HCT116 (cell line): Measurements from ENCODE around the gene RPL10A. TPM values are rescaled to one million over a fixed set of nuclear protein-coding genes. Genes with fewer than 3 reads are reported as not detected.

ENCODE experiments used
- ATAC-seq: fragments of 200-7000 bp; cut with Tn5 transposase; 2 replicates; pipeline ENCODE4 v1.9.1; 2020; ENCODE audit warnings: mild to moderate bottlenecking, moderate library complexity
- BruUV-seq: library from RNA; stranded (reverse); fragments of 400-500 nt; replicated peaks from 2 replicates; lab custom pipeline; 2021; lab: Mats Ljungman, UMichigan
- CTCF ChIA-PET: fragments of 300-600 bp; sonication (Branson Sonifier 250); formaldehyde crosslinking; loops from one replicate; lab custom pipeline; 2021; ENCODE audit warnings: antibody characterized with exemption; lab: Charles Lee
- POLR2A ChIA-PET: fragments of 300-600, 350-600 bp; sonication (Branson Sonifier 250); formaldehyde crosslinking; loops from one replicate; lab custom pipeline; 2021; ENCODE audit warnings: antibody characterized with exemption; lab: Charles Lee
- RAD21 ChIA-PET, 2 experiments: fragments of 300-600 bp; sonication (Branson Sonifier 250); formaldehyde crosslinking; loops; one replicate each; lab custom pipeline; 2023; ENCODE audit warnings: low total read pairs in 2 of 2; ENCODE audit not compliant: uncharacterized antibody in 2 of 2, unreplicated experiment in 2 of 2, low non-redundant PET in 1 of 2; lab: Charles Lee
- DNase-seq: peaks from one replicate; pipeline ENCODE4 v3.0.0-alpha.2; 2010; ENCODE audit warnings: low read depth, low spot score
- H2AFZ ChIP-seq: fragments of 200-600 bp; shearing (Covaris generic), sonication (generic); 2 replicates; pipeline ENCODE4 v1.6.1; 2017; ENCODE audit warnings: low read depth, mixed run types, mixed read lengths, antibody characterized with exemption, low read length; ENCODE audit not compliant: poor library complexity, severe bottlenecking
- H3K27ac ChIP-seq: 2 replicates; pipeline ENCODE4 v1.5.1; 2012; ENCODE audit warnings: low read depth, low read length
- H3K27me3 ChIP-seq: fragments of 200-600 bp; sonication (generic); 2 replicates; pipeline ENCODE4 v1.6.1; 2016; ENCODE audit warnings: mixed run types, low read length, mixed read lengths; ENCODE audit not compliant: insufficient read depth
- H3K36me3 ChIP-seq, 2 experiments: fragments of 200-500 bp in 1 of 2; fragments of 200-600 bp in 1 of 2; sonication (Bioruptor generic) in 1 of 2; sonication (generic) in 1 of 2; 2 replicates each; pipeline versions ENCODE4 v1.5.1 to v1.6.1; 2014 to 2016; ENCODE audit warnings: low read length in 2 of 2, inconsistent platforms in 1 of 2, mixed read lengths in 1 of 2, mixed run types in 1 of 2; ENCODE audit not compliant: insufficient read depth in 2 of 2, control insufficient read depth in 1 of 2
- H3K4me1 ChIP-seq, 2 experiments: fragments of 200-600 bp in 1 of 2; sonication (generic) in 1 of 2; 2 replicates each; pipeline versions ENCODE4 v1.5.1 to v1.6.1; 2012 to 2017; ENCODE audit warnings: low read length in 2 of 2, inconsistent platforms in 1 of 2, mild to moderate bottlenecking in 1 of 2, mixed read lengths in 1 of 2, mixed run types in 1 of 2, moderate library complexity in 1 of 2; ENCODE audit not compliant: insufficient read depth in 2 of 2, control insufficient read depth in 1 of 2
- H3K4me2 ChIP-seq: fragments of 200-600 bp; sonication (generic); 2 replicates; pipeline ENCODE4 v1.6.1; 2017; ENCODE audit warnings: mixed run types, low read length, mixed read lengths
- H3K4me3 ChIP-seq, 2 experiments: fragments of 200-600 bp in 1 of 2; sonication (generic) in 1 of 2; replicated peaks in 1 of 2; 2 replicates each; pipeline ENCODE4 v1.5.1; 2011 to 2016; ENCODE audit warnings: low read length in 2 of 2, control low read depth in 1 of 2, low read depth in 1 of 2, mild to moderate bottlenecking in 1 of 2, mixed read lengths in 1 of 2, mixed run types in 1 of 2
- H3K79me2 ChIP-seq: fragments of 200-600 bp; sonication (generic); 2 replicates; pipeline ENCODE4 v1.6.1; 2017; ENCODE audit warnings: mild to moderate bottlenecking, mixed run types, low read length, moderate library complexity, mixed read lengths; ENCODE audit not compliant: insufficient read depth
- H3K9ac ChIP-seq: fragments of 200-600 bp; sonication (generic); 2 replicates; pipeline ENCODE4 v1.6.1; 2016; ENCODE audit warnings: low read length, mixed read lengths
- H3K9me2 ChIP-seq: fragments of 200-600 bp; sonication (generic), shearing (Covaris generic); 2 replicates; pipeline ENCODE4 v1.6.1; 2017; ENCODE audit warnings: mixed run types, mild to moderate bottlenecking, moderate library complexity; ENCODE audit not compliant: insufficient read depth
- H3K9me3 ChIP-seq, 2 experiments: fragments of 200-500 bp in 1 of 2; fragments of 200-600 bp in 1 of 2; sonication (Bioruptor generic) in 1 of 2; sonication (generic) in 1 of 2; 2 replicates each; pipeline ENCODE4 v1.6.1; 2014 to 2017; ENCODE audit warnings: low read length in 2 of 2, mixed read lengths in 2 of 2, inconsistent platforms in 1 of 2, low read depth in 1 of 2, mild to moderate bottlenecking in 1 of 2, mixed run types in 1 of 2, moderate library complexity in 1 of 2; ENCODE audit not compliant: control insufficient read depth in 1 of 2, insufficient read depth in 1 of 2
- H4K20me1 ChIP-seq: fragments of 200-600 bp; sonication (generic), shearing (Covaris generic); 2 replicates; pipeline ENCODE4 v1.6.1; 2017; ENCODE audit warnings: mixed run types, mild to moderate bottlenecking, moderate library complexity; ENCODE audit not compliant: insufficient read depth
- EGR1 ChIP-seq: IDR thresholded peaks from 2 replicates; pipeline ENCODE4 v1.6.1; 2012; ENCODE audit warnings: low read depth
- ELF1 ChIP-seq: IDR thresholded peaks from 2 replicates; pipeline ENCODE4 v1.6.1; 2012; ENCODE audit warnings: low read depth, borderline replicate concordance
- EZH2 ChIP-seq: fragments of 200-600 bp; sonication (generic); IDR thresholded peaks from 2 replicates; pipeline ENCODE4 v1.6.1; 2017; ENCODE audit warnings: antibody characterized with exemption, mixed run types
- EZH2phosphoT487 ChIP-seq: fragments of 200-600 bp; IDR thresholded peaks from 2 replicates; pipeline ENCODE4 v1.6.1; 2018; ENCODE audit warnings: antibody characterized with exemption, borderline replicate concordance
- JUND ChIP-seq: IDR thresholded peaks from 2 replicates; pipeline ENCODE4 v1.6.1; 2012
- POLR2A ChIP-seq: IDR thresholded peaks from 2 replicates; pipeline ENCODE4 v1.7.0; 2011; ENCODE audit warnings: borderline replicate concordance; ENCODE audit not compliant: insufficient read depth, insufficient read length; ENCODE audit errors: extremely low read depth
- POLR2AphosphoS5 ChIP-seq: IDR thresholded peaks from 2 replicates; pipeline ENCODE4 v1.6.1; 2011; ENCODE audit warnings: mild to moderate bottlenecking, low read depth, low read length, moderate library complexity
- RAD21 ChIP-seq: IDR thresholded peaks from 2 replicates; pipeline ENCODE4 v1.6.1; 2012; ENCODE audit warnings: low read depth, mild to moderate bottlenecking
- SP1 ChIP-seq: IDR thresholded peaks from 2 replicates; pipeline ENCODE4 v1.6.1; 2012; ENCODE audit warnings: low read depth
- SRF ChIP-seq: IDR thresholded peaks from 2 replicates; pipeline ENCODE4 v1.6.1; 2012; ENCODE audit warnings: low read depth
- TCF7L2 ChIP-seq: IDR thresholded peaks from 2 replicates; pipeline ENCODE4 v1.7.0; 2011; ENCODE audit warnings: borderline replicate concordance, inconsistent platforms; ENCODE audit not compliant: insufficient read depth, insufficient read length; ENCODE audit errors: extremely low read depth
- YY1 ChIP-seq: IDR thresholded peaks from 2 replicates; pipeline ENCODE4 v1.6.1; 2011; ENCODE audit warnings: low read length, low read depth, moderate library complexity, mild to moderate bottlenecking; ENCODE audit not compliant: insufficient replicate concordance; ENCODE audit errors: extremely low read depth
- ZFX ChIP-seq: fragments of 450-650 bp; IDR thresholded peaks from 2 replicates; pipeline ENCODE4 v1.6.1; 2017
- ZNF274 ChIP-seq: fragments of 200-500 bp; sonication (Bioruptor generic); IDR thresholded peaks from 2 replicates; pipeline ENCODE4 v1.6.1; 2014; ENCODE audit warnings: mild to moderate bottlenecking, low read depth, low read length, inconsistent platforms
- intact Hi-C: fragments of 100-400 bp; cut with micrococcal nuclease; formaldehyde crosslinking; loops from 2 replicates; pipeline ENCODE4 v1.10.0; 2022
- total RNA-seq: library from RNA; stranded (reverse); gene quantifications from one replicate; pipeline ENCODE4 v1.2.1, GENCODE V29; 2021; ENCODE audit not compliant: unreplicated experiment
- TF ChIP-seq, protein P1 (sequence below): IDR thresholded peaks from 2 replicates; pipeline ENCODE4 v1.6.1; 2012; ENCODE audit warnings: low read depth
- TF ChIP-seq, protein P2 (sequence below): IDR thresholded peaks from 2 replicates; pipeline ENCODE4 v1.6.1; 2012
- TF ChIP-seq, protein P3 (sequence below): IDR thresholded peaks from 2 replicates; pipeline ENCODE4 v1.6.1; 2012

RPL10A gene
- total RNA-seq, 1 experiment from 2014 or later = 1,981 TPM

DNA sequence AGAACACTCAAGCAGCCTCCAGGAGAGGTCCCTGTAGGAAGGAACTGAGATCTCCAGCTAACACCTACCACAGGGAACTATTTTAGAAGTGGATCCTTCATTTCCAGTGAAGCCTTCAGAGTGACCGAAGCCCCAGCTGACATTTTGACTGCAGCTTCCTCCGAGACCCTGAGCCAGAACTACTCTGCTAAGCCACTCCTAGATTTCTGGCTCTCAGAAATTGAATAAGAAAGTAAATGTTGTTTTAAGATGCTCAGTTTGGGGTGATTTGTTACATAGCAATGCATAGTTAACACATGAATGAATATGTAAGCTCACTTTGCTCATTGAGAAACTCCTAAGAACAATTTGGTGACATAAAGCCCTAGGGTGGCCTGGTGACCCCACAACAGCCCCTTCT, 39.0 kb downstream of the RPL10A start (continued):
- no peak for TF ChIP-seq EGR1
- no peak for TF ChIP-seq POLR2A

DNA sequence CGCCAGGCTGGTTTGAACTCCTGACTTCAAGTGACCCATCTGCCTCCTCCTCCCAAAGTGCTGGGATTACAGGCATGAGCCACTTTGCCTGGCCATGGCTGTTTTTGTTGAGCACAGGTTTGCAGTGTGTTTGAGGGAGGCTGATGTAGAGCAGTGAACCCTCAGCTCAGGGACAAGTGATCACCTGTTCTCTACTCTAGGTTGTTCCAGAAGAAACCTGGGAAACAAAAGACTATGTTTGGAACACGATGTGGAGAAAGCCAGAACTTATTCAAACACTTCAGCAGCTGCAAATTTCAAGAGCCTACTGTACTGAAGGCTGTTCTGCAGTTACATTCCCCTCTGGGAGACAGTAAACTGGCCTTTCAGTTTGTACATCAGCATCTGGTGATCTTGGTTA, 39.8 kb downstream of the RPL10A start:
- Histone ChIP-seq H3K9ac (no peak overlapping the region), H3K9me3 (no peaks in the 10 kb centered on the region), H3K4me2 (no peak overlapping the region), H3K36me3 (no peaks in the 10 kb centered on the region), H4K20me1 (no peaks in the 10 kb centered on the region), H3K4me3 (no peak overlapping the region), H3K27ac (no peak overlapping the region), H3K4me1 (no peaks in the 10 kb centered on the region), H3K9me2 (no peaks in the 10 kb centered on the region), H3K79me2 (no peaks in the 10 kb centered on the region), H2AFZ (no peak overlapping the region), H3K27me3 (no peaks in the 10 kb centered on the region)
- RAD21 ChIA-PET = no interaction called here
- POLR2A ChIA-PET = no interaction called here
- TF ChIP-seq, protein P1, sequence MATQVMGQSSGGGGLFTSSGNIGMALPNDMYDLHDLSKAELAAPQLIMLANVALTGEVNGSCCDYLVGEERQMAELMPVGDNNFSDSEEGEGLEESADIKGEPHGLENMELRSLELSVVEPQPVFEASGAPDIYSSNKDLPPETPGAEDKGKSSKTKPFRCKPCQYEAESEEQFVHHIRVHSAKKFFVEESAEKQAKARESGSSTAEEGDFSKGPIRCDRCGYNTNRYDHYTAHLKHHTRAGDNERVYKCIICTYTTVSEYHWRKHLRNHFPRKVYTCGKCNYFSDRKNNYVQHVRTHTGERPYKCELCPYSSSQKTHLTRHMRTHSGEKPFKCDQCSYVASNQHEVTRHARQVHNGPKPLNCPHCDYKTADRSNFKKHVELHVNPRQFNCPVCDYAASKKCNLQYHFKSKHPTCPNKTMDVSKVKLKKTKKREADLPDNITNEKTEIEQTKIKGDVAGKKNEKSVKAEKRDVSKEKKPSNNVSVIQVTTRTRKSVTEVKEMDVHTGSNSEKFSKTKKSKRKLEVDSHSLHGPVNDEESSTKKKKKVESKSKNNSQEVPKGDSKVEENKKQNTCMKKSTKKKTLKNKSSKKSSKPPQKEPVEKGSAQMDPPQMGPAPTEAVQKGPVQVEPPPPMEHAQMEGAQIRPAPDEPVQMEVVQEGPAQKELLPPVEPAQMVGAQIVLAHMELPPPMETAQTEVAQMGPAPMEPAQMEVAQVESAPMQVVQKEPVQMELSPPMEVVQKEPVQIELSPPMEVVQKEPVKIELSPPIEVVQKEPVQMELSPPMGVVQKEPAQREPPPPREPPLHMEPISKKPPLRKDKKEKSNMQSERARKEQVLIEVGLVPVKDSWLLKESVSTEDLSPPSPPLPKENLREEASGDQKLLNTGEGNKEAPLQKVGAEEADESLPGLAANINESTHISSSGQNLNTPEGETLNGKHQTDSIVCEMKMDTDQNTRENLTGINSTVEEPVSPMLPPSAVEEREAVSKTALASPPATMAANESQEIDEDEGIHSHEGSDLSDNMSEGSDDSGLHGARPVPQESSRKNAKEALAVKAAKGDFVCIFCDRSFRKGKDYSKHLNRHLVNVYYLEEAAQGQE = no peak
- TF ChIP-seq EZH2 = no peak
- intact Hi-C loops = no loop called here
- CTCF ChIA-PET = no interaction called here
- no TSS peak for BruUV-seq
- DNase-seq = no peak
- no peak for ATAC-seq

DNA sequence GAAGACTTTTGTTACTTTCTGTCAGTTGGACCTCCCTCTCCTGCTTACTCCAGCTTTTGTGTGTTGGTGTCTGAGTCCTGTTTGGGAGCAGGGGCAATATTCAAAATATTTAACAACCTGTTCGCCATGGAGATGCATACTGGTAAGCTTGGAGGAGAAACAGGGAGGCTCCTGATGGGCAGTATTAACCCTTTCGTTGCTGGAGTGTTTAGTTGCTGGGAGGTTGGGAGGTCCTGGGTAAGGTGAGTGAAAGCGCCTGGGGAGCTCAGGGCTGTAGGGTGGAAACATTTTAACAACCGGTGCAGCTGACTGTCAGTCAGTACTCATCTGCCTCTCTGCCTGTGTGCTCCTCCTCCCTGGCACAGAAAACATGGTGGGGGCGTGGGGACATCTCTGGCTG, 40.3 kb downstream of the RPL10A start:
- ATAC-seq = no peak

More for the DNA sequence above, 40.3 kb downstream of the RPL10A start:
- Histone ChIP-seq H3K9me2 (no peaks in the 10 kb centered on the region), H3K36me3 (no peaks in the 10 kb centered on the region), H3K79me2 (no peaks in the 10 kb centered on the region), H3K9me3 (no peaks in the 10 kb centered on the region), H3K27me3 (no peaks in the 10 kb centered on the region), H2AFZ (no peak overlapping the region), H3K9ac (no peak overlapping the region), H3K4me3 (no peak overlapping the region), H3K4me1 (no peaks in the 10 kb centered on the region), H3K27ac (no peak overlapping the region), H3K4me2 (no peak overlapping the region), H4K20me1 (no peaks in the 10 kb centered on the region)
- ChIA-PET POLR2A (no interaction called here), RAD21 (no interaction called here), CTCF (interaction anchor here (0.9 kb wide), 1 partner anchor 14 kb away, joined by 3 read pairs; no protein-coding TSS in a partner anchor)
- DNase-seq = no peak
- no TSS peak for BruUV-seq
- TF ChIP-seq ZFX = no peak
- no peak for TF ChIP-seq SRF
- TF ChIP-seq POLR2AphosphoS5 = no peak
- no peak for TF ChIP-seq POLR2A
- TF ChIP-seq RAD21 = no peak
- TF ChIP-seq, protein P2, sequence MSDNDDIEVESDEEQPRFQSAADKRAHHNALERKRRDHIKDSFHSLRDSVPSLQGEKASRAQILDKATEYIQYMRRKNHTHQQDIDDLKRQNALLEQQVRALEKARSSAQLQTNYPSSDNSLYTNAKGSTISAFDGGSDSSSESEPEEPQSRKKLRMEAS = no peak
- TF ChIP-seq ZNF274 = no peak
- no peak for TF ChIP-seq EZH2
- TF ChIP-seq SP1 = no peak
- no peak for TF ChIP-seq TCF7L2
- TF ChIP-seq ELF1 = no peak
- no peak for TF ChIP-seq YY1
- no peak for TF ChIP-seq JUND
- no peak for TF ChIP-seq EZH2phosphoT487
- TF ChIP-seq, protein P3, sequence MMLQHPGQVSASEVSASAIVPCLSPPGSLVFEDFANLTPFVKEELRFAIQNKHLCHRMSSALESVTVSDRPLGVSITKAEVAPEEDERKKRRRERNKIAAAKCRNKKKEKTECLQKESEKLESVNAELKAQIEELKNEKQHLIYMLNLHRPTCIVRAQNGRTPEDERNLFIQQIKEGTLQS = no peak
- intact Hi-C loops = no loop called here
